ENCODE measurements around the gene PCSK4.
"Not testable (repeated sequence)": the region's sequence is repeated elsewhere in the genome, so short reads cannot be mapped to it uniquely, and the experiment has no call there.

PCSK4 gene

DNA sequence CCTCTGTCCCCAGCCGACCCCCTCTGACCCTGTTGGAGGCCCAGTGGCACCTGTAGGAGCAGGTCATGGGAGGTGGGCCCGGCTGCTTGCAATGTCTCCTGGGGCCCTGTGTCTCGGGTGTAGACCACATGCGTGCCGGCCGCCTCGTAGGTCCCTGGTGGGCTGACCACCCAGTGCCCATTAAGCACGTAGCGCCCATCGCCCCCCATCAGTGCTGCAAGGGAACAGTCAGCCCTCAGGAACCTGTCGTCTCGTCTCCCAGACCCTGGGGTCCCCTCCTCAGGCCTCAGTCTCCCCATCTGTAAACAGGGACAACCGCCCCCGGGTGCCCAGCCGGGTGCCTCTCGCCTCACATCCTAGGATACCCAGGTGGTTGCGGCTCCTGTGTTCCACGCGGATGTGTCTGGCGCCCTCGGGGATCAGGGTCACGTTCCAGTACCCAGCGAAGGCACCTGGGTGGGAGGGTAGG, 17.1 kb upstream of the PCSK4 start:
- peaks cover 16% of the 10 kb centered on the region for H3K27me3 ChIP-seq (ENCODE audit: insufficient read depth, low read length)
- H3K4me1 ChIP-seq (ENCODE audit: insufficient read depth, low read length) = no peaks in the 10 kb centered on the region
- H3K9me3 ChIP-seq (ENCODE audit: low read length) = peaks cover 3% of the 10 kb centered on the region
- H2AFZ ChIP-seq (ENCODE audit: low read depth, low read length) = no peak overlapping the region
- H3K36me3 ChIP-seq (ENCODE audit: insufficient read depth, low read length) = no peaks in the 10 kb centered on the region
- no peak overlapping the region for H3K4me3 ChIP-seq (ENCODE audit: low read length)

DNA sequence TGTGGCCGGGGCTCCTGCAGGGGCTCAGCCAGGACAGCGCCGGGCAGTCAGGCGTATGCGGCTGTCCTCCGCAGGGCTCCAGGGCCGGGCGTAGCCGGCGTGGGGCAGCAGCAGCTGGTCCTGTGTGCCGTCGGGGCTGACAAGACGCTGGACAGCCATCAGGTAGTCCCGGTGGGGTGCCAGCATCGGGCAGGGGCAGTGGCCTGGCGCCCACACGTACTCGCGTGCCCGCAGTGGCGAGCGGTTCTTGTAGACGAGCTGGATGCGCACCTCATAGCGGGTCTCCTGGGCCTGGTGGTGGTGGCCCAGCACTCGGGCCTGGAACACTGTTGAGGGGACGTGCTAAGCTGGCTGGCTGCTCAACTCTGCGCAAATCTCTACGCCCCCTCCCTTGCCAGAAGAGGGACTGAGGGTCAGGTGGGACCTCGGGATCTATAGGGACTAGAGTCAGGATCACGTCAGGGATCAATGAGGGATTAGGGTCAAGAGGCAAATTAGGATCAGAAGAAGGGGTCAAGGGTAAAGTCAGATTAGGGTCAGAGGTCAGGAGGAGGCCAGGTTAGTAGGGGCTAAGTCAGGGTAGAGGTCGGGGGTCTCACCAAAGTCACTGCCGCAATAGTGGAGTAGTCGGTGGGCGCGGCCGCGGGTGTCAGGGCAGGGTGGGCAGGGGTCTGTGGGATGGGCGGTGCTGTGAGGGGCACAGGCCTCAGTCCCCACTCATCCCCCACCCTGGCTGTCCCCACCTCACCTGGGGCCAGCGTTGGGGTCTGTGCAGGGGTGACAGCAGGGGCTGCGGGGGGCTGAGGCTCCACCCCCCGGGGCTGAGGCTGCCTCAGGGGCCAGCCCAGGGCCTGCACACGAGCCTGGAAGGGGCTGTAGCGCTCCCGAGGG, 16.1 kb upstream of the PCSK4 start:
- peaks cover 13% of the 10 kb centered on the region for H3K27me3 ChIP-seq (ENCODE audit: insufficient read depth, low read length)
- no peaks in the 10 kb centered on the region for H3K36me3 ChIP-seq (ENCODE audit: insufficient read depth, low read length)
- H2AFZ ChIP-seq (ENCODE audit: low read depth, low read length) = no peak overlapping the region
- peaks cover 3% of the 10 kb centered on the region for H3K9me3 ChIP-seq (ENCODE audit: low read length)
- no peaks in the 10 kb centered on the region for H3K4me1 ChIP-seq (ENCODE audit: insufficient read depth, low read length)
- H3K4me3 ChIP-seq (ENCODE audit: low read length) = no peak overlapping the region

DNA sequence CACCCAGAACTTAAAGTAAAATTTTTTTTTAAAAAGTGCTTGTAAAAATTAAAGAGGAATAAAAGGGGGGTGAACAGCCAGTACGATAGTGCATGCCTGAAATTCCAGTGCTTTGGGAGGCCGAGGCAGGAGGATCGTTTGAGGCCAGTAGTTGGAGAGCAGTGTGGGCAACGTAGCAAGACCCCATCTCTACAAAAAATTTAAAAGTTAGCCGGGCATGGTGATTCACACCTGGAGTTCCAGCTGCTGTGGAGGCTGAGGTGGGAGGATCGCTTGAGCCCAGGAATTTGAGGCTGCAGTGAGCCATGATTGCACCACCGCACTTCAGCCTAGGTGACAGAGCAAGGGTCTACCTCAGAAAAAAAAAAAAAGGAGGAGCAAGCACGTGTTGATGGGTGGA, 14.9 kb upstream of the PCSK4 start:
- peaks cover 3% of the 10 kb centered on the region for H3K9me3 ChIP-seq (ENCODE audit: low read length)
- no peaks in the 10 kb centered on the region for H3K36me3 ChIP-seq (ENCODE audit: insufficient read depth, low read length)
- H3K4me1 ChIP-seq (ENCODE audit: insufficient read depth, low read length) = no peaks in the 10 kb centered on the region
- no peak overlapping the region for H2AFZ ChIP-seq (ENCODE audit: low read depth, low read length)
- H3K4me3 ChIP-seq (ENCODE audit: low read length) = no peak overlapping the region
- H3K27me3 ChIP-seq (ENCODE audit: insufficient read depth, low read length) = peaks cover 5% of the 10 kb centered on the region

DNA sequence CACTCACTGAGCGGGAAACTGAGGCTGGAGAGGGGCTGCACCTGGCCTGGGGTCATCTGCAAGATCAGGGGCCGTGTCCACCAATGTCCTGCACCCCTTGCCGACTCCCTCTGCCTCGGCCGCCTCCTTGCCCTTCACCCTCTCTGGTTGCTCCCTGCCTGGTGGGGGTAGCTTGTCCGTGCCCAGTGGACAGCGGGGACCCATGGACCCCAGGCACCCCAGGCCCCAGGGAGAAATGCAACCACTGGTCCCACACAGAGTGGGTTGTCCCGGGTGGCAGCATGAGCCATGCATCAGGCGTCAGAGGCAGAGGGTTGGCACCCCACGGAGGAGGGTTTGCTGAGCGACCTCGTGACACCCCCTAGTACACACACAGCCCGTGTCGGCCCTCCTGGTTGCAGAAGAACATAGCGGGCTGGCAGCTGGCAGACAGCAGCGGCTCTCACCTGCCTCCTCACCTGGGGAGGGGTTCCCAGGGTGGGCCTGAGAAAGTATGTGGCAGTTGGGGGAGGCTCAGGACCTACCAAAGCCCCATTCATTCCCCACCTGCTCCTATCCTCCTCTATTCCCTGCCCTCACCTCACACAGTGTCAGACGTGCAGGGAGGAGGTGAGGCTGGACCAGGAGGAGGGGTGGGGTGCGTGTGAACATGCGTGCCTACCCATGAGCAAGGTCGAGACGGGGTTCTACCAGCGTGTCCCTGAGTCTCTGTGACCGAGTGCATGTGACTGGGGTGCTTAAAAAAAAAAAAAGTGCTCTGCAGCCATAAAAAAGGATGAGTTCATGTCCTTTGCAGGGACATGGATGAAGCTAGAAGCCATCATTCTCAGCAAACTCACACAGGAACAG, 14.0 kb upstream of the PCSK4 start:
- Histone ChIP-seq H3K9me3 (ENCODE audit: low read length) (peaks cover 3% of the 10 kb centered on the region), H3K4me3 (ENCODE audit: low read length) (no peak overlapping the region), H3K36me3 (ENCODE audit: insufficient read depth, low read length) (no peaks in the 10 kb centered on the region), H3K4me1 (ENCODE audit: insufficient read depth, low read length) (no peaks in the 10 kb centered on the region), H3K27me3 (ENCODE audit: insufficient read depth, low read length) (peaks cover 4% of the 10 kb centered on the region), H2AFZ (ENCODE audit: low read depth, low read length) (no peak overlapping the region)

DNA sequence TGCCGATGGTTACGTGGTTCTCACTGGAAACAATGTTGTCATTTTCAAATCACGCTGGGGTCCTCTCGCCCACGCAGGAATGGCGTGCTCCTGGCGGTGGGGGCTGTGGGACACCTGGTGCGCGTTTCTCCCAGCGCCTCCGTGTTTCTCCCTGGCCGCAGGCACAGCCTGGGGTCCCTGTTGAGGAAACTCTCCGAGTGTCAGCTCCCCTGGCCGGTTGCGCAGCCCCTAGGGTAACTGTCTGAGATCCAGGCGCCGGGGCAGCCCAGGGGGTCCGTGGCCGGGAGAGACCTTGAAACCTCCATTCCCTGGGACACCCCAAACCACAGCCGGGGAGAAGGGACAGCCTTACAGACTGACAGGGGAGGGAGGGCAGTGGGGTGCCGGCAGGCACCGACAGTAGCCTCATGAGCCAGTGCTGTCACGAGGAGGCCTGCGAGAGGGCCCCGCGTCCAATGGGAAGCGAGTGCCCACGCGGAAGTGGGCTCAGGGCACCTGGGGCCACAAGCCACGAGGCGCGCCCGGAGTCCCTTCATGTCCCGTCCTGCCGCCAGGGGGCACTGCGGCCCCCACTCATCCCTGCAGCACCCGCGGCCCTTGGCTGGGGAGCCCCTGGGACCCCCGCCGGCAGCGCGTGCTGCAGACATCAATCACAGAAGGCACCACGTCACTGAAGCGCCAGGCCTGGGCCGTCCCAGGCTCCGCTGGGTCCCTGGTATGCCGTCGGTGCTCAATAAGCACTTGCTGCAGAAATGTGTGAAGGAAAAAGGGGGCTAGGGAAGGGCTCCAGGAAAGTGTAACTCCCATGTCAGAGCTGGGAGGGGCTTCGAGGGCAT, 13.2 kb upstream of the PCSK4 start:
- Histone ChIP-seq H3K9me3 (ENCODE audit: low read length) (peaks cover 3% of the 10 kb centered on the region), H2AFZ (ENCODE audit: low read depth, low read length) (no peak overlapping the region), H3K4me1 (ENCODE audit: insufficient read depth, low read length) (peaks cover 2% of the 10 kb centered on the region), H3K4me3 (ENCODE audit: low read length) (no peak overlapping the region), H3K36me3 (ENCODE audit: insufficient read depth, low read length) (no peaks in the 10 kb centered on the region), H3K27me3 (ENCODE audit: insufficient read depth, low read length) (peaks cover 4% of the 10 kb centered on the region)

DNA sequence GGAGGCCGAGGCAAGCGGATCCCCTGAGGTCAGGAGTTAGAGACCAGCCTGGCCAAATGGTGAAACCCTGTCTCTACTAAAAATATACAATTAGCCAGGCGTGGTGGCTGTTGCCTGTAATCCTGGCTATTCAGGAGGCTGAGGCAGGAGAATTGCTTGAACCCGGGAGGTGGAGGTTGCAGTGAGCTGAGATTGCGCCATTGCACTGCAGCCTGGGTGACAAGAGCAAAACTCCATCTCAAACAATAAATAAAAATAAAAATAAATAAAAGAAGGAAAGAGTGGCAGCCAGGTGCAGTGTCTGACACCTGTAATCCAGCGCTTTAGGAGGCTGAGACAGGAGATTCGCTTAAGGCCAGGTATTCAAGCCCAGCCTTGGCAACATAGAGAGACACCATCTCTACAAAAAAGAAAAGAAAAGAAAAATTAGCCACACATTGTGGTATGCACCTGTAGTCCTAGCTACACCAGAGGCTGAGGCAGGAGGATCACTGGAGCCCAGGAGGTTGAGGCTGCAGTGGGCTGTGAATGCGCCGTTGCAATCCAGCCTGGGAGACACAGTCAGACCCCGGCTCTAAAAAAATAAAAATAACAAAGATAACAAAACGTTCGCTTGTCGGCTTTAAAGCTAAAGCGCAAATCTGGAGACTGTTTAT, 12.4 kb upstream of the PCSK4 start:
- Histone ChIP-seq H3K4me3 (ENCODE audit: low read length) (no peak overlapping the region), H3K36me3 (ENCODE audit: insufficient read depth, low read length) (no peaks in the 10 kb centered on the region), H2AFZ (ENCODE audit: low read depth, low read length) (no peak overlapping the region), H3K27me3 (ENCODE audit: insufficient read depth, low read length) (peaks cover 4% of the 10 kb centered on the region), H3K9me3 (ENCODE audit: low read length) (peaks cover 3% of the 10 kb centered on the region), H3K4me1 (ENCODE audit: insufficient read depth, low read length) (peaks cover 4% of the 10 kb centered on the region)

DNA sequence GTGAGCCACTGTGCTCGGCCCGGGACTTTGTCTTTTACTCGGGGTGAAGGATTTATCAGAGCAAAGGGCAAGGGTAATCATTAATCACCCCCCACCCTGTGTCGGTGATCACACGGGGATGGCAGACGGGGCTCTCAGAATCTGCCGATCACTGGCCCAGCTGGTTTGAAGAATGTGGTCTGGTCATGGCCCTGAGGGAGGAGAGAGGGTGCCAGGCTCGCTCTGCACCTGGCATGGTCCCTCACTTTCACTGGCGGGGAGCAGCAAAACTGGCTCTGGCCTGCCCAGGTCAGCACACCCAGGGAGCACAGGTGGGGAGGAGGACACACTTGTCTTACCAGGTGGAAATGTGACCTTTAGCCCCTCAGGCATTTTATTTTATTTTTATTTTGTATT, 11.0 kb upstream of the PCSK4 start:
- no peak overlapping the region for H3K4me3 ChIP-seq (ENCODE audit: low read length)
- H2AFZ ChIP-seq (ENCODE audit: low read depth, low read length) = no peak overlapping the region
- H3K4me1 ChIP-seq (ENCODE audit: insufficient read depth, low read length) = peaks cover 4% of the 10 kb centered on the region
- H3K27me3 ChIP-seq (ENCODE audit: insufficient read depth, low read length) = peaks cover 4% of the 10 kb centered on the region
- peaks cover 2% of the 10 kb centered on the region for H3K9me3 ChIP-seq (ENCODE audit: low read length)
- no peaks in the 10 kb centered on the region for H3K36me3 ChIP-seq (ENCODE audit: insufficient read depth, low read length)

DNA sequence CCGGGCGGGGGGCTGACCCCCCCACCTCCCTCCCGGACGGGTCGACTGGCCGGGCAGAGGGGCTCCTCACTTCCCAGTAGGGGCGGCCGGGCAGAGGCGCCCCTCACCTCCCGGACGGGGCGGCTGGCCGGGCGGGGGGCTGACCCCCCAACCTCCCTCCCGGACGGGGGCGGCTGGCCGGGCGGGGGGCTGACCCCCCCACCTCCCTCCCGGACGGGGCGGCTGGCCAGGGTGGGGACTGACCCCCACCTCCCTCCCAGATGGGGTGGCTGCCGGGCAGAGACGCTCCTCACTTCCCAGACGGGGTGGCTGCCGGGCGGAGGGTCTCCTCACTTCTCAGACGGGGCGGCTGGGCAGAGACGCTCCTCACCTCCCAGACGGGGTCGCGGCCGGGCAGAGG, 9.1 kb upstream of the PCSK4 start:
- H3K4me3 ChIP-seq (ENCODE audit: low read length); H3K4me1 ChIP-seq (ENCODE audit: insufficient read depth, low read length); H3K27me3 ChIP-seq (ENCODE audit: insufficient read depth, low read length); H3K36me3 ChIP-seq (ENCODE audit: insufficient read depth, low read length); H2AFZ ChIP-seq (ENCODE audit: low read depth, low read length); H3K9me3 ChIP-seq (ENCODE audit: low read length): not testable (repeated sequence)

DNA sequence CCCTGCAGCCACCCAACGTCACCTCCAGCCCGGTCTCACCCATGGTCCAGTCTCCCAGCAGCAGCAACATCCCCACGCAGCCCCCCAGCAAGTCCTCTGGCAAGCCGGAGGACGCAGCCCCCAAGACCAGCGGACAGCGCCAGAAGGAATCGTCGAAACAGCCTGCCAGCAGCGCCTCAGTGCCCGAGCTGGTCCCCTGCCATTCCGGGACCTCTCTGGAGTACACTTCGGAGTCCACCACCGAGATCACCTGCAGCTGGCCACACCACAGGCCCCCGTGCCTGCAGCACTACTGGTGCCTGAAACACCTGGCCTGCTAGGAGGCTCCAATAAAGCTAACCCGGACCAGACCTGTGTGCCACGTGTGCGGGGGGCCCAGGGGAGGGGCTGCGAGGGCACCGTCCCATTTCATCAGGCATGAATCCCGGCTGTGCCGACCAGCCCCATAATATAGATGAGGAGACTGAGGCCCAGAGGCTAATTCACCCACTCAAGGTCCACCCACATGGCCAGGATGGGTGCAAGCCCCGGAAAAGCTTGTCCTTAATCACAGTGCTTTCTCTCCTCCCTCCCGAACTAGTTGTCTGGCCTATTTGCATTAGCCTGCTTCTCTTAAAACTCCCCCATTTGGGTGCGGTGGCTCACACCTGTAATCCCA, 7.6 kb upstream of the PCSK4 start:
- Histone ChIP-seq H2AFZ (ENCODE audit: low read depth, low read length) (no peak overlapping the region), H3K9me3 (ENCODE audit: low read length) (no peaks in the 10 kb centered on the region), H3K27me3 (ENCODE audit: insufficient read depth, low read length) (no peaks in the 10 kb centered on the region), H3K36me3 (ENCODE audit: insufficient read depth, low read length) (no peaks in the 10 kb centered on the region), H3K4me3 (ENCODE audit: low read length) (no peak overlapping the region), H3K4me1 (ENCODE audit: insufficient read depth, low read length) (peaks cover 13% of the 10 kb centered on the region)

DNA sequence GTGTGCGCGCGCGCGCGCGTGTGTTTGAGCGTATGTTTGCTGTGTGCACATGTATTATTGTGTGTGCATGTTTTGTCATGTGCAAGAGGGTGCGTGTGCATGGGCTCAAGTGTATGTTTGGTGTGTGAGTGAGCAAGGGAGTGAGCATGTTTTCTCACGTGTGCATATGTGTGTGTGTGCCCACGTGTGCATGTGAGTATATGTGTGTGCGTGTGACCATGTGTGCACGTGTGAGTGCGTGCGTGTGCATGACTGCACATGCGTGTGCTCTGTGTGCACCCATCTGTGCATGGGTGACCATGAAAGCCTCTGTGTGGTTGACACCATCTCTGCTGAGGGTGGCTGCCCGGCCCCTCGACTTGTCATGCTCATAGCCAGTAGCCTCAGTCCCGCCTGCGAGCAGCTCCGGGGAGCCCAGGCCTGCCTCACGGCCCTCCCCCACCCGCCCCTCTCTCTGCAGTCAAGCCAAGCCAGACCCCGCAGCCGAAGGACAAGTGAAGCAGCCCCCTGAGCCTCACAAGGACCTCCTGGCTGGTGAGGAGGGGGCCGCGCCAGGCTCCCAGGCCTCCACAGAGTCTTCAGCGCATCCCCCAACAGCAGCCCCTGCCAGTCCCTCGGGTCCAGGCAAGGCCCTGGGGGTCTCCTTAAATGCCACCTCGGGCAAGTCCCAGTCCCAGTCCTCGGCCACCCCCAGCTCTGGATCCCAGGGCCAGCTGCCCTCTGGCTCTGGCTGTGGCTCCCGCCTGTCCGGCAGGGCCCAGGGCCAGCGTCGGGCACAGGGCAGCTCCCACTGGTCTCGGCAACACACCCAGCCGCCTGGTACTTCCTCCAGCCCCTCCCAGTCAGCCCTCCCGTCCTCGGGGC, 6.8 kb upstream of the PCSK4 start:
- Histone ChIP-seq H3K4me1 (ENCODE audit: insufficient read depth, low read length) (peaks cover 17% of the 10 kb centered on the region), H2AFZ (ENCODE audit: low read depth, low read length) (no peak overlapping the region), H3K4me3 (ENCODE audit: low read length) (no peak overlapping the region), H3K36me3 (ENCODE audit: insufficient read depth, low read length) (no peaks in the 10 kb centered on the region), H3K27me3 (ENCODE audit: insufficient read depth, low read length) (no peaks in the 10 kb centered on the region), H3K9me3 (ENCODE audit: low read length) (no peaks in the 10 kb centered on the region)

DNA sequence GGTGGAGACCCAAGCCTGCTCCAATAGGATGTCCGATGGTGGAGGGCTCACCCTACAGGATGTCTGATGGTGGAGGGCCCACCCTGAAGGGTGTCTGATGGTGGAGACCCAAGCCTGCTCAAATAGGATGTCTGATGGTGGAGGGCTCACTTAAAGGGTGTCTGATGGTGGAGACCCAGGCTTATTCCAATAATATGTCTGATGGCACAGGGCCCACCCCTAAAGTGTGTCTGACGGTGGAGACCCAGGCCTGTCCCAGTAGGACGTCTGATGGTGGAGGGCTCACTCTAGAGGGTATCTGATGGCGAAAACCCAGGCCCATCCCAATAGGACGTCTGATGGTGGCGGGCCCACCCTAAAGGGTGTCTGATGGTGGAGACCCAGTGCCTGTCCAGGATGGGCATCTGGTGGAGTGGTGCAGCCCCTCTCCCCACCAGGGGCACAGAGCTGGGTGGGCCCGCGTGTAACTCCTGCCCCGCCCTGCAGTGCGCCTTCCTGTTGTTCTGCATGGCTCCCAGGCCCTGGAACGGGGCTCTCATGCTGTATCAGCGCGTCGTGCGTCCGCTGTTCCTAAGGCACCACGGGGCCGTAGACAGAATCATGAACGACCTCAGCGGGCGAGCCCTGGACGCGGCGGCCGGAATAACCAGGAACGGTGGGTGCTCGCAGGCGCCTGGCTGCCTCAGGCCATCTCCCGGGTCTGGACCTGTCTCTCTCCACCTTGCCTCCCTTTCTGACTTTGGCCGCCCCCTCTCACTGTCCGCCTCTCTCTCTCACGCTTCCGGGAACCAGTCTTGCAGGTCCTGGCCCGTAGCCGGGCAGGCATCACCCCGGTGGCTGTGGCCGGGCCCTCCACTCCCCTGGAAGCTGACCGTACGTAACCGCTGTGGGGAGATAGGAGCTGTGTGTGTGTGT, 5.9 kb upstream of the PCSK4 start:
- Histone ChIP-seq H3K4me3 (ENCODE audit: low read length) (no peak overlapping the region), H3K27me3 (ENCODE audit: insufficient read depth, low read length) (no peaks in the 10 kb centered on the region)

More for the DNA sequence above, 5.9 kb upstream of the PCSK4 start:
- H3K9me3 ChIP-seq (ENCODE audit: low read length) = no peaks in the 10 kb centered on the region
- H2AFZ ChIP-seq (ENCODE audit: low read depth, low read length) = no peak overlapping the region
- no peaks in the 10 kb centered on the region for H3K36me3 ChIP-seq (ENCODE audit: insufficient read depth, low read length)
- H3K4me1 ChIP-seq (ENCODE audit: insufficient read depth, low read length) = peaks cover 17% of the 10 kb centered on the region
